ENCODE measurements around the gene CAMKMT.

Gene CAMKMT

DNA sequence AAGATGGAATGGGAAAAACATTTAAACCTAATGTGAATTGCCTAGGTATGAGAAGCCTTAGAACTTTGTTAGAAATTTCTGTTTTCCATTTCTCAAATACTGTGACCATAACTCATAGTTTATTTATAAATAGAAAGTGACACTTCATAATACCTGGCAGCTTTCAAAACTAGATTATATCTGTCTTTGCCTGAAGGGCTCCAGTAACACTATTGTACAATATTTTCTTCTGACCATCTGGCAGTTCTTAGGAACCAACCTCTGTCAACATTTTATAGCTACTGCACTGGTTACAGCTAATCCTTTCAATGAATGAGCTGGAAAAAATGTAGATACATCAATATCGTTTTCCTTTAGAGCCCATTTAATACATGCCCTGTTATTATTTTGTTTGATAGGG, 237.4 kb downstream of the CAMKMT start:
- DNase-seq: no peak

DNA sequence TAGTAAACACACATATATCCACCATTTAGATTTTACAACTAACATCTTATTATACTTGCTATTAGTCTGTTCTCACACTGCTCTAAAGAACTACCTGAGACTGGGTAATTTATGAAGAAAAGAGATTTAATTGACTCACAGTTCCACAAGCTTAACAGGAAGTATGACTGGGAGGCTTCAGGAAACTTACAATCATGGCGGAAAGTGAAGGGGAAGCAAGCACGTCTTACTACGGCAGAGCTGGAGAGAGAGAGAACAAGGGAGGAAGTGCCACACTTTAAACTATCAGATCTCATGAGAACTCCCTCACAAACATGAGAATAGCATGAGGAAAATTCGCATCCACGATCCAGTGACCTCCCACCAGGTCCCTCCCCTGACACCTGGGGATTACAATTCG, 240.7 kb downstream of the CAMKMT start:
- DNase-seq: no peak

DNA sequence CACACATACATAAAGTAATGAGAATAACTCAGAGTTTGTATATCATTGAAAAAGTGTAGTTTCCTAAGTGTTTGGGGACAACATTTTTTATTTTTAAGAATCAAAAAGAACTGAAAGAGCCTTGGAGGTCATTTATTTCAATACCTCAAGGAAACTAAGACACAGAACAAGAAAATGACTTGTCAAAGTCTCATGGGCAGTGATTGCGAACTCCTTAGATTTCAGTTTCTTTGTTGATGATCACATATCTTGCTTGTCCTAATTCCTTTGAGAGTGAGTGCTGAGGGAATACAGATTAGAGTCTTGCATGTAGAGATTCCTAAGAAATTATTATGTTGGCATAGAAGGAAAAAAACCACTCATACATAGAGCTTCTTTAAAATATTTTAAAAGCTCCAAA, 243.8 kb downstream of the CAMKMT start:
- DNase-seq: no peak

DNA sequence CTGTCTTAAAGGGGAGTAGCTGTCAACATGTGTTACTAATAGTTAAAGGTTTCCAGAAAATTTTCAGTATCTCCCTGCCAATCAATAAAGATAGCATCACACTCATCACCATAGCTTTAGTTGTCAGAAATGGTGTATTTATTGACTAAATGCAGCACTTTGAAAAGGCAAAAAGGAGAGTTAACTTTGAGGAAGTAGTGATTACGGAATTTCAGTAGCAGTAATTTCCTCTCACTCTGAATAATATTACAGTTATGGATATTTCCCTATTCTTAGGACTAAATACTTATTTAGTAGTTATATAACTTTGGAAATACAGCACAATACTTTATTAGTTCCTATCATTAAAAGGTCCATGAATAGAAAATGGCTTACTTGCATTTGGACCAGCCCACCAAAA, 250.5 kb downstream of the CAMKMT start:
- DNase-seq: no peak

DNA sequence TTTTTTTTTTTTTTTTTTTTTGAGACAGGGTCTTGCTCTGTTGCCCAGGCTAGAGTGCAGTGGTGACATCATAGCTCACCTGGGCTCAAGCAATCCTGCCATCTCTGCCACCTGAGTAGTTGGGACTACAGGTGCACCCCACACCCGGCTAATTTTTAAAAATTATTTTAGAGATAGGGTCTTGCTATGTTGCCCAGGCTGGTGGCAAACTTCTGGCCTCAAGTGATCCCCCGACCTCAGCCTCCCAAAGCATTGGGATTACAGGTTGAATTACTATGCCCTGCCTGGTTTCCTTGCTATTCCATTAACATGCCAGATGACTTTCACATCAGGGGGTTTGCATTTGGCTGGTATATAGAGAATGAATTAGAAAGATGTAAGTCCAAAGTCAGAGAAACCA, 253.2 kb downstream of the CAMKMT start:
- DNase-seq: no peak

DNA sequence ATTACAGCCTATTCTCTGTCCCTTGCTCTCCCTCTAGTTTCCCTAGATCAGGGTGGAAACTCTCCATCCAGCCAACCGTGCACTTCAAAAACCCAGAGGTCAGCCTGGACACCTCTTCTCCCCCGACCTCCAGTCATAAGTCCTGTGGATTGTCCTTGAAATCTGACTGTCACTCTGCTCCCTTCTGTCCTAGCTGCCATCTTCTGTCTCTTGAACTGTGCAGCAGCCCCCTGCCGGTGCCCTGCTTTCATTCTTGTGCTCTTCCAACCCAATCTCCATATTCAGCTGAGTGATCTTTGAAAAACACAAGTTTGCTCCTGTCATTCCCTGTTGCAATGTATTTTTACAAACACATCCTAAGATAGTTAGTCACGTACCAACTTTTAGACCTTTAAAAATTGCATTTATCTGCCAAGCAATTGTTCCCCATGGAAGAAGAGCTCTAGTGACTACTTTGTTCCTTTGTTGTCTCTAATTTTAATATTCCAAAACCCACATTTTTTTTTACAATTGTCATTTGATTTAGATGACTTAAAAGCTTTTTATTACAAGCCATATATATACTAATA, 254.3 kb downstream of the CAMKMT start:
- DNase-seq: no peak

DNA sequence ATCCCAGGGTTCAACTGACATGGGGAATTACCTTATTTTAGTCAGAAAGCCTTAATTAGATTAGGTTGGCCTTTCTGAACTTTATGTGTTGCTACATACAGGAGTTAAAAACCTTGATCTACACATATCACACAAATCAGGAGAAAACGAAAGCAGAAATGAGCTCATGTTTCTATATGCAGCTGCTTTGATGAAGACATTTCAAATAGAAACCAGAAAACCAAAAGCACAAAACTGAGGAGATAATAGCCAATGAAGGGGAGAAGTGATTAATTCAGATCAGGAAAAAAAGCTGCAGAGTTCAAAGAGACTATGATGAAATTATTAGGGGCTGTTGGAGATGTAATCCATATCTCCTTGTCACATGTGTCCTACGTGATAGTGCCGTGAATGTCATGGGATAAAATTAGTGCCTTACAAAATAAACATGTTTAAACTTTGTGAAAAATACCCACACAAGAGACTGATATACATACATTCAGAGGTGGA, 255.0 kb downstream of the CAMKMT start:
- DNase-seq: no peak

DNA sequence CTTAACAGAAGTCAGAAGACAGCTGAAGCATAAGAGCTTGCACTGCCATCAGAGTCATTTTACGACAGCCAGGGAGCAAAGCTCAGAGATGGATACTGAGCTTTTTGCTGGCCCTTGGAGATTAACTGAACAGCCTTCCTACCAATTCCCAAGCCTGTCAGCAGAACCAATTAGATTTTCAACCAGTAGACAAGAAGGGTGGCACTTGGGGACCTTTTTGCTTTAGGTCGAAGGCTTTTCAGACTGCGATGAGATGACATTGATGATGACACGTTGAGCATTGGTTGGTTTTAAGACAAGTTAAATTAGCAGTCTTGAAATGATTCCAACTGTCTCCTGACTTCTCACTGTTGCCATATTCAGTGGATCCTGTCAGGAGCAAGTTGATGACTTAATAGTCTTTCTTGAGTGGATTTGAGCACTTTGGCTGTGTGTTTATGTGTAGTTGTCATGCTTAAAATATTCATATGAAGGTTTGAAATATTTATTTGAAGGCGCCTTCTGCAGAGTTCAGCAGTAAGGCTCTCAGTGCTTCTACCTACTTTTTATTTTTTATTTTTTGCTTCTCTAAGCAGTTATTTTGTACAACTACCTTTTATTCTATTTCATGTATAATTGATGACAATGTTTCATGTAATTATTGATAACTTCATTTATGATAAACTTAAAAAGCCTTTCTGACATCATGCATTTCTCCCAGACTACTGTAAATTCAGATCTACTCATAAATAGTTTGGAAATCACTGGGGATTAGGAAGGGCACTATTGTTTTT, 256.7 kb downstream of the CAMKMT start:
- DNase-seq: no peak

DNA sequence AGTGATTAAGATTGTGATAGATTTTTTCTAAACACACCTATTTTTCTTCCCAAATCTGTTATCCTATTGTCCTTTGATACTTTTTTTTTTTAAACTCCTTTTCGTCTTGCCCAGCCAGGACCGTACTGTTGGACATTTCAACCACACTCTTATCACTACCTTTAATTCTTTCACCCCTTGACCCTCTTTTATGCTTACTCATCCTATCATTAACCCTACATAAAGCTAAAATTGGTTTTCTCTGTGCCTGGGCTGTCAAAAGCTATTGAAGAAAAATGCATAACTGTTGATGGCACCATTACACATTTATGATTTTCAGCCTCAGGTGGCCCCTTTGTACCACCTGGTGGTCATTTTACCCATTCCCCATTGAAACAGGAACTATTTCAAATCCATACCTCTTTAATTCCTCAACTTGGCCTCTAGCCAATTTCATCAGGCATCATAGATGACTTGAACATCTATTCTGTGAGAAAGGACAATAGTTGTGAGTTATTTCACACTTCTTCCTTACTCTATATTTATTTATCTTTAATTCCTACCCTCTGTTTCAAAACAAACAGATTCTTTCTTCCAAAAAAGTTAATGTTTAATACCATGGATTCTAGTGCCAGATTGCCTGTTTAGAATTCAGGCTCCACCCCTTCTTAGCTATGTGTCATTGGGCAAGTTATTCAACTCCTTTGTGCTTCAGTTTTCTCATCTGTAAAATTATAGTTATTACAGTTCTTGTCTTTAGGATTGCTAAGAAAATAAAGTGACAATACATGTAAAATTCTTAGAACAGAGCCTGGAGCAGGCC, 258.6 kb downstream of the CAMKMT start:
- DNase-seq: no peak

DNA sequence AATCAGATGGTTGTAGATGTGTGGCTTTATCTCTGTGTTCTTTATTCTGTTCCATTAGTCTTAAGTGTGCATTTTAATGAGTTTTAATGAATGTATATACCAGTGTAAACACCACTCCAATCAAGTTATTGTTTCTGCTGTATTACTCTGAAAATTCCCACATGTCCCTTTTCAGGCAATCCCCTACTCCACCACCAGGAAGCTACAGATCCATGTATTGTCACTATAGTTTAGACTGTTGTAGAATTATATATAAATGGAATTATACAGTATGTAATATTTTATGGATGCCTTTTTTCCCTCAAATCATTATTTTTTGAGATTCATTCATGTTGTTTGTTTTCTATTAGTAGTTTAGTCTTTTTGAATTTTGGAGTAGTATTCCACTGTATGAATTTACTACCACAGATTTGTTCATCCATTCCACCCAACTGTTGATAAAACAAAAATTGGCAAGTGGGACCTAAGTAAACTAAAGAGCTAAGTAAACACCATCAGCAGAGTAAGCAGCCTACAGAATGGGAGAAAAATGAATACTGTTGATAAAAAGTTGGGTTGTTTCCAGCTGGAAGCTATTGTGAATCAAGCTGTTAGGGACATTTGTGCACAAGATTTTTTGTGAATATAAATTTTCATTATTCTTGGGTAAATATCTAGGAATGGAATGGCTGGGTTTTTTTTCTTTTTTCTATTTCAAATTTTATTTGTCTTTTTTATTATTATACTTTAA, 262.0 kb downstream of the CAMKMT start:
- DNase-seq: no peak

DNA sequence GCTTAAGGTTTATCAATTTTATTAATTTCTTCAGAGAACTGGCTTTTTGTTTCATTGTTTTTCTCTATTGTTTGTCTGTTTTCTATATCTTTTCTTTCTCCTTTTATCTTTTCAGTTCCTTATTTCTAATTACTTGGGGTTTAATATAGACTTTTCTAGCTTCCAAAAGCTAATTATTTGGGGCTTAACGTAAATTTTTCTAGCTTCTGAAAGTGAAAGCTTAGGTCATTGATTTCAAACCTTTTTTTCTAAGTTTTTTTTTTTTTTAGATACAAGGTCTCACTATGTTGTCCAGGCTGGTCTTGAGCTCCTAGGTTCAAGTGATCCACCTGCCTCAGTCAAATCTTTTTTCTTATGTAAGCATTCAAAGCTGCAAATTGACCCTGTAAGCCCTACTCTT, 266.6 kb downstream of the CAMKMT start:
- no peak for DNase-seq

DNA sequence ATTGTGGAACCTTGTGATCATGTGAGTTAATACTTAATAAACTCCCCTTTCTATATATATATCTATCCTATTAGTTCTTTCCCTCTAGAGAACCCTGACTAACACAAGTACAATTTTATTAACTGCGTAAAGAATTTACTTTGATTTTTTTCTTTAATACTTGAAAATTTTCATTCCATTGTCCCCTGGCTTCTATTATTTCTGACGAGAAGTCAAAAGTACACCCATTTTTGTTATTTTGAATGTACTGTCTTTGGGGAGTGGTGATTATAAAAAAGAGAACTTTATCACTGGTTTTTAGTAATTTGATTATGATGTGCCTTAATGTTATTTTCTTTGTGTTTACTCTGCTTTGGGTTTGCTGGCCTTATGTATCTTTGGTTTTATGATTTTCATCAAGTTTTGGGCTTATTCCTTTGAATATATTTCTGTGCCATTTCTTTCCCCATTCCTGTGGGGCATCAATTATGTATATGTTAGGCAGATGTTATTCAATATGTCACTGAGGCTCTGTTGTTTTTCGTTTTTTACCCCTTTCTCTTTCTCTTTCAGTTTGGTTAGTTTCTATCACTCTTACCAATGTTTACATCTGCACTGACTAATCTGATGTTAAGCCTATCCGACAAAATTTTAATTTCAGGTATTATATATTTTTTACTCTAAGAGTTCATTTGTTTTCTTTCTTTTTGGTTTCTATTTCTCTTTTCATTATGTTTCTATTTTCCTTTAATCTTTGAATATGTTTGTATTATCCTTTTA, 271.4 kb downstream of the CAMKMT start:
- no peak for DNase-seq

DNA sequence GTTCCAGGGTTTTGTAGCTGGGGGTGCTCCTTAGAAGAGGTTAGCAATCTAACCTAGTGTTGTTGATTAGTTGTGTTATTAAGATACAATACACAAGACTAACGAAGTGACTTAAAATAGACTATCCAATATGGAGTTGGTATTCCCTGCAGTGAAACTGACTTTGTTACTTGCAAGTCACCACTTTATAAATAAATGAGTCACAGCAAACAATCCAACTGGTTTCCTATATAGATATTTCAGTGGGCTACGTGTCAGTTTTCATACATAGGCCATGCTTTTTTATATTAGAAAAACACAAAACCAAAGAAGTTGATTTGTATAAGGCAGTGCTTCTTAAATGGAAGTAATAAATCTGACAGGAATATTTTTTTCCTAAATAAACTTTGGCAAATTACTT, 274.0 kb downstream of the CAMKMT start:
- no peak for DNase-seq

DNA sequence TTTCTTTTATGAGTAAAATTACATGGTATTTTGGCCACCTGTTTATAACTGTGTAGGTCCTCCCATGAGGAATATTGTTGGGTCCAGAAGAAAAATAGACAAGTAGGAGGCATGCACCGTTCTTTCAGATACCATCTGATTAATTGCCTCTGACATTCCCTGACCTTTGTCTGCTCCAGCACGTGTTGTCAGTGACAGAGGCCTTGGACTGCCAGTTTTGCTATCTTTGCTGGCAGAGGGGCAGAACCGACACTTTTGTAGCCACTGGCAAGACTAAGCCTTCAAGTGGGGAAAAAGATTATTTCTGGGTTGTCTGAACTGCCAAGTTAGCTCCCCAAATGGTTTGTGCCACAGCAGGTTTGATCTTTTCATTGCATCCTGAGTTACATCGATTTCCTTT, 276.9 kb downstream of the CAMKMT start:
- no peak for DNase-seq

DNA sequence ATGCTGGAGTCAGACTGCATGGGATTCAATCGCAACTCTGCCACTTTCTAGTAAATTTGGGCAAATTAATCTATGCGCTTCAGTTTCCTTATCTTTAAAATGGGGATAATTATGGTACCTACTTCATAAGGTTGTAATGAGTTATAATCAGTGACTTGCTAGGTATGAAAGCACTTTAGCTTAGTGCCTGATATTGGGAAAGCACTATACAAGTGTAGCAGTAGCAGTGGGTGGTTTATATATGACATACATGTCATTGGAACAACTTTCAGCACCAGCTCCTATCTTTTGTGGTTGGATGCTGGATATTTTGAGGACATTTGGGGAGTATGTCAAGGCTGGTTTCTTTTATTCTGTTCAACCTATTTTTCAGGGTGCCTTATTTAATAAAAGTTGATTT, 277.7 kb downstream of the CAMKMT start:
- DNase-seq: no peak

DNA sequence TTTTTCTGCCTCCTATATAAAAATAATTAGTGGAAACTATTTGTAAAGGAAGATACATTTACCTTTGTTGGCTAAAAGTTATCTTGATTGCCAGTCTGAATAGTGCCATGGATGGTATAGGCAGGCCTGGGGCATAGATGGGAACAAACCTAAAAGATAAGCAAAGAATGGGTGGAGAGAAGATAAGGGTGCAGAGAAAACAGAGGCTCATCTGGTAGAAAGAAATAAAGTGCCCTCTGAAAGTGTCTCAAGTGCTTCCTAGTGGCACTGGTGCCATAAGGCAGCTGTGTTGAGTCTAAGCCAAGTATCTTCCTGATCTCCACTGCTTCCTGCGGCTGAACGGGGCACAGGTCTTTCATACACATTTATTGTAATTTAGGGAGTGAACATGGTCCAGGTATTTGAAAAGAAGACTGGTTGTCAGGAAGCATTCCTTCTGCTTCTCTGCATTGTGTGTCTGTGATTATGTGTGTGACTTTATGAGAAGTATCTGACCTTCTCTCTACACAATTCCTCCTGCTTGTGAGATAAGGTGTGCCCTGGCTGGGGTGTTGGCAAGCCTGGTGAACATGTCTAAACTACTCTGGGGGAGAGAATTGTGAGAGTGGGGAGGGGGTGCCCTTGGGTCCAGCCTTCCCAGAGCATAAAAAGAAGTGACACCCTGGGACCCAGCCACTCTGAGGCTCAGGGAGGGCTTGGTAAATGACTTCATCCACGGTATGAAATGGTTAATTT, 280.5 kb downstream of the CAMKMT start:
- DNase-seq: no peak

DNA sequence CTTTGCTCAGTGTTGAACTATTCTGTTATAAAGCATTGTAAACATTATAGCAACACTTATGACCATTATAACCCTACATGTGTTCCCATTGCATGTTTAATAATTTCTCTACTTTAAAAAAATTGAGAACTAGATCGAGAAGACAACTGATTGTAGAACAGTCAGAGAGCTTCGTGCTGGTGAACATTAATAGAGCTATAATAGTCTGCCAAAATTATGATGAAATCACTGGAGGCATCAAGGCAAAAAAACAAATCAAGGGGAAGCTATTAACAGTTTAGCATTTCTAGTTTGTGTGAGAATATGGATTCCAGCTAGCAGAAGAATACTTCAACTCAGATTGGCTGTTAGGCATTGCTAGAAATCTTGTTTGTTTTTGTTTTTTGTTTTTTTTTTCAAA, 284.2 kb downstream of the CAMKMT start:
- DNase-seq: no peak

DNA sequence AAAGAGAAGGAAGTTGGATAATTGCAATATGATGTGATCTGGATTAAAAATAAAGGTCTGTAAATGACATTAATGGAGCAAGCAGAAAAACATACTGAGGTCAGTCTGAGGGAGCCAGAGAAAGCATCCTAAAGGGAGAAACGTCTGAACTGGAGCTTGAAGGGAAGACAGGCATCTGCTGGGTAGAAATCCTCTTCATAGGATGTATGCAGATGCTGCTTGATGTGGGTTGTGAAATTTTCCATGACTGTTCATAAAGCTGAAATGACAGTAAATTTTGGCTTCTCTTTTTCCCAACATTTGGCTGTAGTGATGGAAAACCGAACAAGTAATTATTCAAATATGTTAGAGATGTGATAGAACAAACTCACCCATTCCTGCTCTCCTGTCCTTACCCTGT, 287.6 kb downstream of the CAMKMT start:
- DNase-seq: no peak

DNA sequence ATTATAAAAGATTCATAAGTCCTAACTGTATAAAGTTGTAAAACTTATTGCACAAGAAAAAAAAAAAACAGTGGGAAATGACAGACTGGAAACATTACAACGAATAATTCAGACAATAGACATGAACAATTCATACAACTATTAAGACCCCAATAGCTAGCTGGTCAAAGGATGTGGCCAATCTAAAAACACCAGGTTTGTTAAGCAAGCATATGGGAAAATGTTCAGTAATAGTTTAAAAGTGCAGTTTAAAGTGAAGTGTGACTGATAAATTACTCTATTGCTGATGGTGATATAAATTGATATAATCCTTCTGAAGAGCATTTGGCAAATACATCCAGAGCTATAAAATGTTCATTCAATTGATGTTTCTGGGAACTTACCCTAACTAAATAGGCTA, 289.0 kb downstream of the CAMKMT start:
- DNase-seq: no peak

DNA sequence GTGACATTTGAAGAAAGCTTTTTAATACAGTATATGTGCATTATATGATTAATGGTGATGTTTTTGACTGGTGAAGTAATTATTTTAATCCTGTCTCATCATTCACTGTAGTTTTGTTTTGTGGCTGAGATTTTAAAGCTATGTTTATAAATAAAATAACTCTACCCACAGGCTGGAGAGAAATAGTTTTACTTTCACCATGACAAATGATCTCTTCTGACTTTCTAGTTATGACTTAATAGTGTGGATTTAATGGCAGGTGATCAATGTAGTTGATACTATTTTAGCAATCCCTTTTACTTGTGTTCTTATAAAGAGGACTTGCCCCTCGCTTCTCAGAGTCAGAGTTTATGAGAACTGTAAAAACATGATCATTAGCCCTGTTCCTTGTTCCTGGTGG, 290.2 kb downstream of the CAMKMT start:
- DNase-seq: no peak

DNA sequence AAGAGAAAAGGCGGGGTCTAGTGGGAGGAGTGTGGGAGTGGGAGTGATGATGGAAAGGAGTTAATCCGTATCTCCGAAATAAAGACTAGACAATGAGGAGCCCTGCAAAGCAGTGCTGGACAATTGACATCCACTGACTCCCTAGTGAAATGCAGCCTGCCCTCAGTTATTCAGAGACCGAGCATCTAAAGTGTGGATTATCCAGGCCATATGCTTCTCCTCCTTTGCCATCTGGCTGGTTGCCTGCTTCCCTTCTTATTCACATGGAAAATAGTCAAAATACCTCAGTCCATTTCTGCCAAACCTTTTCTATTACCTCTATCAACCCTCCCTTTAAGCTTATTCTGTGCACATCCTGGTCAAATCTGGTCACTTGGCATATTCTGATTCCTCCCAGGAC, 291.0 kb downstream of the CAMKMT start:
- no peak for DNase-seq

All from fibroblast of skin of abdomen (primary cell).